Measurements from ENCODE around the gene FDX2. TPM values are rescaled to one million over a fixed set of nuclear protein-coding genes. Genes with fewer than 3 reads are reported as not detected.

Gene FDX2
- total RNA-seq, 1 experiment from 2014 or later: 25.5 TPM

DNA sequence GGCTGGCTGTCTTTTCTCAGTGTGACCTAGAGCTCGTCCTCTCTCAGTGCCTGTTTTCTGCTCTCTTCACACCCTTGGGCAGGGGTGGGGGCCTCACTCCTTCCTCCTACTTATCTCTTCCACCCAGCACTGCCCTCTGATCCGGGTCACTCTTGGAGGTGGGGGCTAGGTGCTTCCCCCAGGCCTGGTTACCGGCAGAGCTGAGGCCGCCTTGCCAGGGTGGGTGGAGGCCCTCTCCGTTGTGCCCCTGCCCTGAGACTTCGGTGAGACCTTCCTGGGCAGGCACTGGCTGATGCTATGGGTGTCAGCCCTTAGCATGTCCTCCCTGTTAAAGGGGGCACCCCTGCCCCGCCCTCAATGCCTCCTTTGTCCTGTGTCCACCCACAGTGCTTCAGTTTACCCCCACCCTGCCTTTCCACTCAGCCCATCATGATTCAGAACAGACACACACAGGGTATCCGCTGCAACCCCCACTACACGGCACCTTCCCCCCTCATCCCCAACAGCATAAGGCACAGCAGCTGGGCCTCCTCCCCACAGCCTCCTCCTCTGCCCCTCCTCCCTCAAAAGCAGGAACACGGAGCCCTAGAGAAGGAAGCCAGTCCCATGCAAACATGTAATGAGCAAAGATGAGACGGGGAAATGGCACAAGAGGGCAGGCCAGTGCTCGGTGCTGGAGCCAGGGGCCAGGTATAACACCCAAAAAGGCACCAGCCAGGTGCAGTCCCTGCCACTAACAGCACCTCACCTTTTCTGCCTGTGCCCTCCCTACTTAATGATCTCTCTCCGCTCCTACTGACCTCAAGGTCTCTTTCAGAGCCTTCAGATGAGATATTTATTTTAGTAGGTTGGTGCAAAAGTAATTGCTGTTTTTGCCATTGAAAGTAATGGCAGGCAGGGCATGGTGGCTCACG is 16.0 kb downstream of the FDX2 start:
- Histone ChIP-seq H3K27ac (no peak overlapping the region), H3K27me3 (replicated peaks) (no peaks in the 10 kb centered on the region), H3K4me3 (no peak overlapping the region), H3K36me3 (no peaks in the 10 kb centered on the region), H3K9me3 (replicated peaks) (no peaks in the 10 kb centered on the region), H3K4me1 (replicated peaks) (peaks cover 15% of the 10 kb centered on the region)
- no peak for DNase-seq (ENCODE audit: low read depth in 1 of 2, low spot score in 2 of 2)

- no peak for DNase-seq (ENCODE audit: low read depth in 1 of 2, low spot score in 2 of 2)
- peaks cover 11% of the 10 kb centered on the region for H3K27me3 ChIP-seq (replicated peaks)
- H3K4me3 ChIP-seq: no peak overlapping the region
- H3K36me3 ChIP-seq: no peaks in the 10 kb centered on the region
- H3K9me3 ChIP-seq (replicated peaks): no peaks in the 10 kb centered on the region; the same call in none of the 2 replicates
- H3K4me1 ChIP-seq (replicated peaks): peaks cover 18% of the 10 kb centered on the region
- H3K27ac ChIP-seq: no peak overlapping the region
Measured at GRCh38 chr19:10295847-10296591, 19.8 kb downstream of the FDX2 start.

DNA sequence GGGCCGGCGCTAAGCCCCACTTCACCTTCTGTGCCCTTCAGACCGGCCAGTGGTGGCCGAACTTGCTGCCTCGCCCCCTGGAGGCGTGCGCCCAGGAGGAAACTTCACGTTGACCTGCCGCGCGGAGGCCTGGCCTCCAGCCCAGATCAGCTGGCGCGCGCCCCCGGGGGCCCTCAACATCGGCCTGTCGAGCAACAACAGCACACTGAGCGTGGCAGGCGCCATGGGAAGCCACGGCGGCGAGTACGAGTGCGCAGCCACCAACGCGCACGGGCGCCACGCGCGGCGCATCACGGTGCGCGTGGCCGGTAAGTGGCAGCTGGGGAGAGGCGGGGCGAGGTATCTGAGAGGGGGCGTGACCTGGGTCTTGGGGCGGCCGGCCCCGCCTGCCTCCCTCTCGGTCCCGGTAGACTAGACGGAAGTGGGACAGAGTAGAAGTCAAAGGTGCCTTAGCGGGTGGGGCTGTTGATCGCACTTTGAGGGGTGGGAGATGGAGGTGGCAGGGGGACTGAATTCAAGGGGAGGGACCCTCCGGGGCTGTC is 20.4 kb downstream of the FDX2 start:
- Histone ChIP-seq H3K9me3 (replicated peaks) (no peaks in the 10 kb centered on the region; the same call in none of the 2 replicates), H3K27ac (no peak overlapping the region), H3K36me3 (no peaks in the 10 kb centered on the region), H3K4me1 (replicated peaks) (peaks cover 25% of the 10 kb centered on the region), H3K4me3 (no peak overlapping the region), H3K27me3 (replicated peaks) (peaks cover 18% of the 10 kb centered on the region)
- DNase-seq (ENCODE audit: low read depth in 1 of 2, low spot score in 2 of 2): no peak

- H3K4me3 ChIP-seq: no peak overlapping the region
- no peak for DNase-seq (ENCODE audit: low read depth in 1 of 2, low spot score in 2 of 2)
- no peaks in the 10 kb centered on the region for H3K36me3 ChIP-seq
- H3K27ac ChIP-seq: no peak overlapping the region
- no peaks in the 10 kb centered on the region; the same call in none of the 2 replicates for H3K9me3 ChIP-seq (replicated peaks)
- H3K4me1 ChIP-seq (replicated peaks): peaks cover 35% of the 10 kb centered on the region
- H3K27me3 ChIP-seq (replicated peaks): peaks cover 28% of the 10 kb centered on the region
Measured at GRCh38 chr19:10294368-10294697, 21.5 kb downstream of the FDX2 start.

DNA sequence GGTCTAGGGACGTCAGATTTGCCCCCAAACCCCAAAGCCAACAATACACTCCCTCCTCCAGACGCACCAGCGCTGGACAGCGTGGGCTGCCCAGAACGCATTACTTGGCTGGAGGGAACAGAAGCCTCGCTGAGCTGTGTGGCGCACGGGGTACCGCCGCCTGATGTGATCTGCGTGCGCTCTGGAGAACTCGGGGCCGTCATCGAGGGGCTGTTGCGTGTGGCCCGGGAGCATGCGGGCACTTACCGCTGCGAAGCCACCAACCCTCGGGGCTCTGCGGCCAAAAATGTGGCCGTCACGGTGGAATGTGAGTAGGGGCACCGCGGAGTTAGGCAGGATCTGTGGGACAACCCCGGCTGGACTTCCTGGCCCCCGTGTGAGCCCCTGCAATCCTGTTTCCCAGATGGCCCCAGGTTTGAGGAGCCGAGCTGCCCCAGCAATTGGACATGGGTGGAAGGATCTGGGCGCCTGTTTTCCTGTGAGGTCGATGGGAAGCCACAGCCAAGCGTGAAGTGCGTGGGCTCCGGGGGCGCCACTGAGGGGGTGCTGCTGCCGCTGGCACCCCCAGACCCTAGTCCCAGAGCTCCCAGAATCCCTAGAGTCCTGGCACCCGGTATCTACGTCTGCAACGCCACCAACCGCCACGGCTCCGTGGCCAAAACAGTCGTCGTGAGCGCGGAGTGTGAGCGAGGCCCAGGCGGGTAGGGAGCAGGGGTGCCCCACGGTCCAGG is 22.0 kb downstream of the FDX2 start:
- Histone ChIP-seq H3K9me3 (replicated peaks) (no peaks in the 10 kb centered on the region; the same call in none of the 2 replicates), H3K27ac (no peak overlapping the region), H3K4me3 (no peak overlapping the region), H3K27me3 (replicated peaks) (peaks cover 30% of the 10 kb centered on the region), H3K36me3 (no peaks in the 10 kb centered on the region), H3K4me1 (replicated peaks) (peaks cover 40% of the 10 kb centered on the region)
- DNase-seq (ENCODE audit: low read depth in 1 of 2, low spot score in 2 of 2): no peak

- no peak overlapping the region for H3K27ac ChIP-seq
- H3K4me3 ChIP-seq: peak overlapping the region; percentile 36
- peaks cover 42% of the 10 kb centered on the region for H3K4me1 ChIP-seq (replicated peaks)
- H3K36me3 ChIP-seq: no peaks in the 10 kb centered on the region
- H3K9me3 ChIP-seq (replicated peaks): no peaks in the 10 kb centered on the region; the same call in none of the 2 replicates
- peaks cover 30% of the 10 kb centered on the region for H3K27me3 ChIP-seq (replicated peaks)
- no peak for DNase-seq (ENCODE audit: low read depth in 1 of 2, low spot score in 2 of 2)
Measured at GRCh38 chr19:10292789-10293636, 22.8 kb downstream of the FDX2 start.

DNA sequence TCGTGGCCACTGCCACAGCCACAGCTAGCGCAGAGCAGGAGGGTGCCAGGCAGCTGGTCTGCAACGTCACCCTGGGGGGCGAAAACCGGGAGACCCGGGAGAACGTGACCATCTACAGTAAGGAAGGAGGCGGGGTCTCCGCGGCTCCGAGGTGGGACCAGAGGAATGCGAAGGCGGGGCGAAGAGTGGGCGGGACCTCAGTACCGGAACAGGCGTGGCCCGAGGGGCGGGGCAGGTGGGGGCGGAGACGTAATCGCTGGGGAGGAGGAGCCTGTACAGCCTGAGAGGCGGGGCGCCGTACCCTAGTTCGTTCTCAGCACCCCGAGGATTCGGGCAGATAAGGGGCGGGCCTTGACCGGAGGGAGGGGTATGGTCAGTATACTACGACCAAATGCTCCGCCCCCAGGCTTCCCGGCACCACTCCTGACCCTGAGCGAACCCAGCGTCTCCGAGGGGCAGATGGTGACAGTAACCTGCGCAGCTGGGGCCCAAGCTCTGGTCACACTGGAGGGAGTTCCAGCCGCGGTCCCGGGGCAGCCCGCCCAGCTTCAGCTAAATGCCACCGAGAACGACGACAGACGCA is 23.5 kb downstream of the FDX2 start:
- H3K4me3 ChIP-seq: peak overlapping the region; percentile 36
- H3K36me3 ChIP-seq: no peaks in the 10 kb centered on the region
- DNase-seq (ENCODE audit: low read depth in 1 of 2, low spot score in 2 of 2): peak; percentile 68 to 94
- peaks cover 42% of the 10 kb centered on the region for H3K4me1 ChIP-seq (replicated peaks)
- H3K9me3 ChIP-seq (replicated peaks): no peaks in the 10 kb centered on the region; the same call in none of the 2 replicates
- H3K27me3 ChIP-seq (replicated peaks): peaks cover 30% of the 10 kb centered on the region
- no peak overlapping the region for H3K27ac ChIP-seq

DNA sequence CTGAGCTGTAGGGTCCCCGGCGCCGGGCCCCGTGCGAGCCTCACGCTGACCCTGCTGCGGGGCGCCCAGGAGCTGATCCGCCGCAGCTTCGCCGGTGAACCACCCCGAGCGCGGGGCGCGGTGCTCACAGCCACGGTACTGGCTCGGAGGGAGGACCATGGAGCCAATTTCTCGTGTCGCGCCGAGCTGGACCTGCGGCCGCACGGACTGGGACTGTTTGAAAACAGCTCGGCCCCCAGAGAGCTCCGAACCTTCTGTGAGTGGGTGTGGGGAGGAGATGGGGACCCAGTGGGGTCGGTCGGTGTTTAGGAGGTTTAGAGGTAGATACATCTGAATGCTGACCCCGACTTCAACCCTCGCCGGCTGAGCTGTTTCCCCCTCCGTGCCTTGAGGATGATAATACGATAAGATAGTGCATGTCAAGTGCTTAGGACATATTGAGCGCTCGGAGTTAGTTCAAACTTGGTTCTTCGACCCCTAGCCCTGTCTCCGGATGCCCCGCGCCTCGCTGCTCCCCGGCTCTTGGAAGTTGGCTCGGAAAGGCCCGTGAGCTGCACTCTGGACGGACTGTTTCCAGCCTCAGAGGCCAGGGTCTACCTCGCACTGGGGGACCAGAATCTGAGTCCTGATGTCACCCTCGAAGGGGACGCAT is 24.1 kb downstream of the FDX2 start:
- peak in 1 of 2 experiments; percentile 37 for DNase-seq (ENCODE audit: low read depth in 1 of 2, low spot score in 2 of 2)
- Histone ChIP-seq H3K4me1 (replicated peaks) (peaks cover 42% of the 10 kb centered on the region), H3K9me3 (replicated peaks) (no peaks in the 10 kb centered on the region; the same call in none of the 2 replicates), H3K4me3 (peak overlapping the region; percentile 36), H3K36me3 (no peaks in the 10 kb centered on the region), H3K27ac (no peak overlapping the region), H3K27me3 (replicated peaks) (peaks cover 30% of the 10 kb centered on the region)

DNA sequence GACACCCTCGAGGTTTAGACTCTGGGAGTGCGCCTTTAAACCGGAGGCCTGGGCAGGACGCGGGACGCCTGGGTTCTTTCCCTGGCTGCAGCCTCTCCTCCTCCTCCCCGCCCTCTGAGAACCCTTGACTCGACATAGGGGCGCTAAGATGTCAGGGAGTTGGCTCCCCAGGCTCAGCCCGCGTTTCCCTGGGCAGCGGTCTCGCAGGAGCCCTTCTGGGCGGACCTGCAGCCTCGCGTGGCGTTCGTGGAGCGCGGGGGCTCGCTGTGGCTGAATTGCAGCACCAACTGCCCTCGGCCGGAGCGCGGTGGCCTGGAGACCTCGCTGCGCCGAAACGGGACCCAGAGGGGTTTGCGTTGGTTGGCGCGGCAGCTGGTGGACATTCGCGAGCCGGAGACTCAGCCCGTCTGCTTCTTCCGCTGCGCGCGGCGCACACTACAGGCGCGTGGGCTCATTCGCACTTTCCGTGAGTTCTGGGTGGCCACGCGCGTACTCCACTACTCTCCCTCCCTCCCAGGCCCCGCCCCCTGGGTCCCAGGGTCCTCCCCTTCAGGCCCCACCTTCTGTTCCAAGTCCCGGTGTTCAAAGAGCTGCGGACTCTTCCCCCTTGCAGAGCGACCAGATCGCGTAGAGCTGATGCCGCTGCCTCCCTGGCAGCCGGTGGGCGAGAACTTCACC is 24.8 kb downstream of the FDX2 start:
- no peak overlapping the region for H3K27ac ChIP-seq
- H3K4me3 ChIP-seq: peak overlapping the region; percentile 36
- no peaks in the 10 kb centered on the region; the same call in none of the 2 replicates for H3K9me3 ChIP-seq (replicated peaks)
- H3K36me3 ChIP-seq: no peaks in the 10 kb centered on the region
- H3K4me1 ChIP-seq (replicated peaks): peaks cover 42% of the 10 kb centered on the region
- DNase-seq (ENCODE audit: low read depth in 1 of 2, low spot score in 2 of 2): peak in 1 of 2 experiments; percentile 35
- peaks cover 30% of the 10 kb centered on the region for H3K27me3 ChIP-seq (replicated peaks)

DNA sequence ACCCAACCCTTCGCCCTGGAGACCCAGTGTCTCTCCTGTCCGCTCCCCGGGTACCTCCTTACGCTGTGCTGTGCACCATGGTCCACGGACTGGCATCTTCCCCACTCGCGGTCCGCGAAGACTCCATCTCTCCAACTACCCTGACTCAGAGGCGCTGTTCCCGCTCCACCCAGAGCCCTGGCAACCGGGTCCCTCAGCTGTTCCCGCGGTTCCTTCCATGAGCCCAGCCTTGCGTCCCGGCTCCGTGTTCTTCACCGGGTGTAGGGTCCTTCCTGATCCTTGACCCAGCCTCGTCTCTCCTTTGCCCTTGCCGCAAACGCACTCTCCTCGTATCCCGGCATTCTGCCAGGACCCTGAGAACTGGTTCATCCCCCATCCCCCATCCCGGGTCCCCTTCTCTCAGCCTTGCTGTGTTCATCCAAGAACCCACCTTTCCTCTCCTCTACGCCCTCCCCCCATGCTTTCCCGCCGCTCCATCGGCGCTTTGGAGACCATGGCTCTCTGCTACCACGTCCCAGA is 25.4 kb downstream of the FDX2 start:
- Histone ChIP-seq H3K27me3 (replicated peaks) (peaks cover 30% of the 10 kb centered on the region), H3K36me3 (peaks cover under 1% of the 10 kb centered on the region), H3K4me3 (peak overlapping the region; percentile 36), H3K9me3 (replicated peaks) (no peaks in the 10 kb centered on the region; the same call in none of the 2 replicates), H3K4me1 (replicated peaks) (peaks cover 42% of the 10 kb centered on the region), H3K27ac (no peak overlapping the region)
- DNase-seq (ENCODE audit: low read depth in 1 of 2, low spot score in 2 of 2): no peak

- Histone ChIP-seq H3K27me3 (replicated peaks) (peaks cover 30% of the 10 kb centered on the region), H3K4me3 (peak within 1 kb of the TSS; percentile 36), H3K27ac (no peak within 1 kb of the TSS), H3K9me3 (replicated peaks) (no peaks in the 10 kb centered on the region; the same call in none of the 2 replicates), H3K4me1 (replicated peaks) (peaks cover 42% of the 10 kb centered on the region), H3K36me3 (peaks cover 6% of the 10 kb centered on the region)
- no peak for DNase-seq (ENCODE audit: low read depth in 1 of 2, low spot score in 2 of 2)
Measured at GRCh38 chr19:10289836-10290356, 25.9 kb downstream of the FDX2 start, which contains the start of gene ICAM5. Gene ICAM5, plus strand, starts transcription at chr19:10289952. Its CDS starts 92 bp downstream, at chr19:10290044.

All from SJSA1 (cell line).